ENCODE data around the gene ANGPTL2. TPM values are rescaled to one million over a fixed set of nuclear protein-coding genes. Genes with fewer than 3 reads are reported as not detected.

ANGPTL2 gene
- total RNA-seq, 1 donor from 2014 or later: 2.7 TPM

GRCh38 chr9:127093319-127094020 lies 29.0 kb downstream of the ANGPTL2 start:
- no peak for DNase-seq

GRCh38 chr9:127092041-127092608 lies 30.3 kb downstream of the ANGPTL2 start:
- DNase-seq: no peak

GRCh38 chr9:127091526-127091925 lies 30.9 kb downstream of the ANGPTL2 start:
- no peak for DNase-seq

GRCh38 chr9:127090341-127090985 lies 32.0 kb downstream of the ANGPTL2 start:
- no peak for DNase-seq

- no peak for DNase-seq
Measured at GRCh38 chr9:127089631-127090081, 32.8 kb downstream of the ANGPTL2 start.

GRCh38 chr9:127088724-127089615 lies 33.5 kb downstream of the ANGPTL2 start:
- DNase-seq: no peak

- no peak for DNase-seq
Measured at GRCh38 chr9:127087836-127088235, 34.6 kb downstream of the ANGPTL2 start.

- DNase-seq: no peak
Measured at GRCh38 chr9:127087411-127087810, 35.0 kb downstream of the ANGPTL2 start.

- no peak for DNase-seq
Measured at GRCh38 chr9:127086771-127087170, 35.7 kb downstream of the ANGPTL2 start.

GRCh38 chr9:127085186-127085585 lies 37.2 kb downstream of the ANGPTL2 start:
- DNase-seq: no peak

GRCh38 chr9:127084076-127085039 lies 38.1 kb downstream of the ANGPTL2 start:
- DNase-seq: no peak

- no peak for DNase-seq
Measured at GRCh38 chr9:127083138-127083980, 39.1 kb downstream of the ANGPTL2 start.

GRCh38 chr9:127081250-127082185 lies 40.9 kb downstream of the ANGPTL2 start:
- DNase-seq: no peak

- no peak for DNase-seq
Measured at GRCh38 chr9:127079446-127080140, 42.8 kb downstream of the ANGPTL2 start.

- DNase-seq: no peak
Measured at GRCh38 chr9:127078988-127079387, 43.4 kb downstream of the ANGPTL2 start.

- DNase-seq: no peak
Measured at GRCh38 chr9:127078336-127078735, 44.1 kb downstream of the ANGPTL2 start.

- no peak for DNase-seq
Measured at GRCh38 chr9:127077644-127077946, 44.8 kb downstream of the ANGPTL2 start.

GRCh38 chr9:127076860-127077643 lies 45.4 kb downstream of the ANGPTL2 start:
- DNase-seq: no peak
